SW 1271 (cell line): Measurements from ENCODE around the gene MYO9B.
A peak's percentile ranks its signal among the peaks of the same experiment; 100 is the strongest.

Experiments
- DNase-seq, 2 experiments: peaks; one replicate each; lab custom pipeline; 2025; lab: John Stamatoyannopoulos, UW

The MYO9B gene, protein sequence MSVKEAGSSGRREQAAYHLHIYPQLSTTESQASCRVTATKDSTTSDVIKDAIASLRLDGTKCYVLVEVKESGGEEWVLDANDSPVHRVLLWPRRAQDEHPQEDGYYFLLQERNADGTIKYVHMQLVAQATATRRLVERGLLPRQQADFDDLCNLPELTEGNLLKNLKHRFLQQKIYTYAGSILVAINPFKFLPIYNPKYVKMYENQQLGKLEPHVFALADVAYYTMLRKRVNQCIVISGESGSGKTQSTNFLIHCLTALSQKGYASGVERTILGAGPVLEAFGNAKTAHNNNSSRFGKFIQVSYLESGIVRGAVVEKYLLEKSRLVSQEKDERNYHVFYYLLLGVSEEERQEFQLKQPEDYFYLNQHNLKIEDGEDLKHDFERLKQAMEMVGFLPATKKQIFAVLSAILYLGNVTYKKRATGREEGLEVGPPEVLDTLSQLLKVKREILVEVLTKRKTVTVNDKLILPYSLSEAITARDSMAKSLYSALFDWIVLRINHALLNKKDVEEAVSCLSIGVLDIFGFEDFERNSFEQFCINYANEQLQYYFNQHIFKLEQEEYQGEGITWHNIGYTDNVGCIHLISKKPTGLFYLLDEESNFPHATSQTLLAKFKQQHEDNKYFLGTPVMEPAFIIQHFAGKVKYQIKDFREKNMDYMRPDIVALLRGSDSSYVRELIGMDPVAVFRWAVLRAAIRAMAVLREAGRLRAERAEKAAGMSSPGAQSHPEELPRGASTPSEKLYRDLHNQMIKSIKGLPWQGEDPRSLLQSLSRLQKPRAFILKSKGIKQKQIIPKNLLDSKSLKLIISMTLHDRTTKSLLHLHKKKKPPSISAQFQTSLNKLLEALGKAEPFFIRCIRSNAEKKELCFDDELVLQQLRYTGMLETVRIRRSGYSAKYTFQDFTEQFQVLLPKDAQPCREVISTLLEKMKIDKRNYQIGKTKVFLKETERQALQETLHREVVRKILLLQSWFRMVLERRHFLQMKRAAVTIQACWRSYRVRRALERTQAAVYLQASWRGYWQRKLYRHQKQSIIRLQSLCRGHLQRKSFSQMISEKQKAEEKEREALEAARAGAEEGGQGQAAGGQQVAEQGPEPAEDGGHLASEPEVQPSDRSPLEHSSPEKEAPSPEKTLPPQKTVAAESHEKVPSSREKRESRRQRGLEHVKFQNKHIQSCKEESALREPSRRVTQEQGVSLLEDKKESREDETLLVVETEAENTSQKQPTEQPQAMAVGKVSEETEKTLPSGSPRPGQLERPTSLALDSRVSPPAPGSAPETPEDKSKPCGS (N-terminal part only)

GRCh38 chr19:17075035-17075863 is at the start of gene MYO9B, which contains the start of gene HAUS8:
MYO9B (plus strand) TSS chr19:17075777; CDS start chr19:17101718, 25,941 bp downstream.
HAUS8 (minus strand) TSS chr19:17075452; CDS start chr19:17075422, 30 bp downstream.
- peak; percentile 95 to 97 for DNase-seq

- DNase-seq: no peak
Measured at GRCh38 chr19:17025991-17026658, 49.5 kb upstream of the MYO9B start.

DNA sequence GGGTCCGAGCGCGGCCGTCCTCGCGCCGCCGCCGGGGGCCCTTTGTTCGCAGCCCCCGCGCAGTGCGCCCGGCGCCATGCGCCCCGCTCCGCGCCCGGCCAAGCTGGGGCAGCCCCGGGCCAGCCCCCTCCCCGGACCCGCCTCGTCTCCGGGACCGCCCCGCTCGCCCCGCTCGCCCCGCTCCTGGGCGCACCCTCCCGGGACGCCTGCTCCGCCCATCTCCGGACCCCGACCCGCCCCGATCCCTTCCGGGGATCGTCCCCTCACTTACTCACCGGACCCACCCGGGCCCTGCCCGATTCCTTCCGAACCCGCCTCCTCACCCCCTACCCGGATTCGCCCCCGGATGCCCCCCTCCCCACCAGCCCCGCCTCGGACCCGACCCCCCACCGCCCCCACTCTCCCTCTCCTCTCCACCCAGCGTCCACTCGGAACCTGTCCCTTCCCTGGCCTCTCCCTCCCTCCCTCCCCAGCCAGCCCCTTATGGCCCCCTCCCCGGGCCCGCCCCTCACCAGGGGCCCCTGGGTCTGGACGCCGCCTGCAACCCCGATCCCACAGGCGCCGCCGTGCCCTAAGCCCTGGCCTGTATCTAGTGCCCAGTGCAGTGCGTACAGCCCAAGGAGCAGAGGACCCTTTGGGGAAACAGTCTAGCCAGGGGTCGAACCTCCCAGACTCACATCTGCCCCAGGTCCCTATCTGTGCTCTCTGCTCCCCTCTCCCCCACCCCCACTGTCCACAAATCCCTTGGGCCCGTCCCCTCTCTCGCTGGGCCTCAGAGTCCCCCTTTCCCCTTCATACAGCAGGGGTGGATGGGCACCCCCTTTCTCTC is 48.7 kb upstream of the MYO9B start, which contains the start of gene CPAMD8:
CPAMD8 (minus strand) TSS at position 105 of the 829 bp plus-strand sequence. CDS start 168 bp downstream, outside the sequence.
- DNase-seq: no peak

DNA sequence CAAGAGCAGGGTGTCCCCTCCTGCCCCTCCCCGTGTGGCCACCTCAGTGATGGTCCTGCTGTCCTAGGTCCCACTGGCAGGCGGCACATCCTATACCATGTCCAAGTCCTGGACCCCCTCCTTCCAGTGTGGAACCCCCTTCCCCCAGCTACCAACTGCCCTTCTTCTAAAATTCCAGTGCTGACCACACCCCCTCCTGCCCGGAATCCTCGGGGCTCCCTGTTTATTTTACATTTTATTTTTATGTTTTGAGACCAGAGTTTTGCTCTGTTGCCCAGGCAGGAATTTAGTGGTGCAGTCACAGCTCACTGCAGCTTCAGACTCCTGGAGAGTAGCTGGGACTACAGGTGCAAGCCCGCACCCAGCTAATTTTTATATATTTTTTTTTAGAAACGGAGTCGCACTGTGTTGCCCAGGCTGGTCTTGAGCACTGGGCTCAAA is 48.0 kb upstream of the MYO9B start:
- no peak for DNase-seq

DNA sequence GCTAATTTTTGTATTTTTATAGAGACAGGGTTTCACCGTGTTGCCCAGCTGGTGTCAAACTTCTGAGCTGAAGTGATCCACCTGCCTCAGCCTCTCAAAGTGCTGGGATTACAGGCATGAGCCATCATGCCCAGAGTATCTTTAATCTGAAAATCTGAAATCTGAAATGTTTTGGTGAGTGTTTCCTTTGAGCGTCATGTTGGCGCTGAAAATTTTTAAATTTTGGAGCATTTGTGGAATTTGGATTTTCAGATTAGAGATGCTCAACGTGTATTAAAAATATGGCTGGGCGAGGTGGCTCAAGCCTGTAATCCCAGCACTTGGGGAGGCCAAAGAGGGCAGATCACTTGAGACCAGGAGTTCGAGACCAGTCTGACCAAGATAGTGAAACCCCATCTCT is 43.8 kb upstream of the MYO9B start:
- no peak for DNase-seq

- no peak for DNase-seq
Measured at GRCh38 chr19:17035842-17036424, 39.6 kb upstream of the MYO9B start.

DNA sequence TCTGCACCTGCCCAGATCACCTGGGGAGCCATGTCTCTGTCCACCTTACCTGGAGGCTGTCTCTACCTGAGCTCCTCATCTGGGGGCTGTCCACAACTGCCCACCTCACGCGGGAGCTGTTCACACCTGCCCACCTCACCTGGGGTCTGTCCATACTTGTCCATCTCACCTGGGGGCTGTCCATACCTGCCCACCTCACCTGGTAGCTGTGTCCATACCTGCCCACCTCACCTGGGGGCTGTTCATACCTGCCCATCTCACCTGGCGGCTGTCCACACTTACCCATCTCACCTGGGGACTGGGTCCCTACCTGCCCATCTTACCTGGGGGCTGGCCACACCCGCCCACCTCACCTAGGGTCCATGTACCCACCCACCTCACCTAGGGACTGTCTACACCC is 38.9 kb upstream of the MYO9B start:
- DNase-seq: no peak

GRCh38 chr19:17037184-17037583 is 38.4 kb upstream of the MYO9B start:
- no peak for DNase-seq

DNA sequence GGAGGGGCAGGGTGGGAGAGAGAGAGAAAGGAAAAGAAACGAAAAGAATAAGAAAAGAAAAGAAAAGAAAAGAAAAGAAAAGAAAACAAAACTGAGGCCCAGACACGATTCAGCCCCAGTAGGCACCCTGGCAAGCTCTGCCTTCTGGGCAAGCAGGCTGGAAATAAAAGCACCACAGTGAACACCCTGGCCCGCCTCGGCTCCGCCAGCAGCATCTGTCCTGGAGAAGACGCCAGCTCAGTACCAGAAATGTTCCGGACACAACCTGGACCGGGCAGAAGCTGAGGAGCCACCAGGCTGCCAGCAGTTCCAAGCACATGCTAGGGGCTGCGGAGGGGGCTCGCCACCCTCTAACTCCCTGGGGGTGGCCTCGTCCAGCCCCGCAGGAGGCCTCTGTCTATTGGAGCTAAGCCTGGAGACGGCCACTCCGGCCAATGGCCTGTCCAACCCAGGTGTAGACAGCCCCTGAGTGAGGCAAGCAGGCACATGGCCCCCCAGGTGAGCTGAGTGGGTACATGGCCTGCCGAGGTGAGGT is 37.5 kb upstream of the MYO9B start:
- no peak for DNase-seq

- DNase-seq: no peak
Measured at GRCh38 chr19:17041976-17042375, 33.6 kb upstream of the MYO9B start.

DNA sequence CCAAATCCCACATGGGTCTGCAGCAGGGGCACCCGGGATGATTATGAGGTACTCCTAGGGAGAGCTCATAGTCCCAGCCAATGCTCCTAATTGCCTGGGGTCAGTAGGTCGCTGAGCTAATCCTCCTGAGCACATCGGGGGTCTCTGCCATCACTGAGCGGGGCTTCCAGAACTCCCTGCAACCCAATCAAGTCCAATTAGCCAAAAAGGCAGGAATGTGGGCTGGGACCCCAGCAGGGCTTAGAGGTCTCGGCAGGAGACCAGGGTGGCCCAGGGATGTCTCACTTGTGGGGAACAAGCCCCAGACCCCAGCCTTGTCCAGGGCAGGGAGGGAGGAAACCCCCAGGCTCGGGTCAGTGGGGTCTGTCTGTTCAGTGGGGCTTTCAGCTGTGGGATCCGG is 31.8 kb upstream of the MYO9B start:
- DNase-seq: no peak

GRCh38 chr19:17045907-17046502 is 29.6 kb upstream of the MYO9B start:
- no peak for DNase-seq

GRCh38 chr19:17048885-17049453 is 26.6 kb upstream of the MYO9B start:
- no peak for DNase-seq

GRCh38 chr19:17049711-17050280 is 25.8 kb upstream of the MYO9B start:
- no peak for DNase-seq

- peak; percentile 25 to 39 for DNase-seq
Measured at GRCh38 chr19:17052439-17052838, 23.1 kb upstream of the MYO9B start.

GRCh38 chr19:17054746-17055145 is 20.8 kb upstream of the MYO9B start:
- no peak for DNase-seq

GRCh38 chr19:17055636-17056035 is 19.9 kb upstream of the MYO9B start:
- no peak for DNase-seq

- DNase-seq: peak; percentile 22 to 28
Measured at GRCh38 chr19:17058236-17058635, 17.3 kb upstream of the MYO9B start.
